B cell (primary cell): ENCODE data around the gene ANKRD52. TPM values are rescaled to one million over a fixed set of nuclear protein-coding genes. Genes with fewer than 3 reads are reported as not detected.

Experiments
- ATAC-seq: fragments of 200-7000 bp; cut with Tn5 transposase; one replicate; pipeline ENCODE4 v1.10.0; 2021; ENCODE audit warnings: low read depth, mild to moderate bottlenecking, moderate number of reproducible peaks, moderate library complexity
- CTCF ChIA-PET: fragments of 350-600 bp; sonication (Branson Sonifier 250); formaldehyde crosslinking; loops from one replicate; lab custom pipeline; 2021; ENCODE audit warnings: antibody characterized with exemption, inconsistent platforms; lab: Charles Lee
- POLR2A ChIA-PET: fragments of 350-600 bp; sonication (Branson Sonifier 250); formaldehyde crosslinking; loops from one replicate; lab custom pipeline; 2021; ENCODE audit warnings: antibody characterized with exemption; lab: Charles Lee
- DNase-seq: peaks from one replicate; pipeline ENCODE4 v3.0.0; 2013
- H2AFZ ChIP-seq: 2 replicates; pipeline ENCODE4 v1.6.1; 2012; ENCODE audit warnings: mild to moderate bottlenecking, low read depth, low read length; ENCODE audit not compliant: insufficient read depth, poor library complexity, severe bottlenecking
- H3K27ac ChIP-seq, 2 donors: 1 replicate in 1 of 2; 2 replicates in 1 of 2; pipeline ENCODE4 v1.5.1; 2012 to 2013; ENCODE audit warnings: low read length in 2 of 2, mild to moderate bottlenecking in 2 of 2, moderate library complexity in 1 of 2
- H3K27me3 ChIP-seq, 4 experiments: fragments of 200-600 bp in 1 of 4; sonication (generic) in 1 of 4; replicated peaks in 1 of 4; 1 replicate in 2 of 4; 2 replicates in 2 of 4; pipeline versions ENCODE4 v1.6.1 to v1.7.0; 2013 to 2016; ENCODE audit warnings: low read length in 3 of 4, mild to moderate bottlenecking in 2 of 4, mixed read lengths in 1 of 4, moderate library complexity in 1 of 4; ENCODE audit not compliant: insufficient read depth in 4 of 4, control insufficient read depth in 3 of 4; ENCODE audit errors: control extremely low read depth in 1 of 4
- H3K36me3 ChIP-seq, 2 experiments: replicated peaks in 1 of 2; 1 replicate in 1 of 2; 2 replicates in 1 of 2; pipeline versions ENCODE4 v1.6.1 to v1.7.1; 2013; ENCODE audit warnings: low read length in 1 of 2; ENCODE audit not compliant: insufficient read depth in 2 of 2, control insufficient read depth in 1 of 2; ENCODE audit errors: control extremely low read depth in 1 of 2, extremely low read depth in 1 of 2
- H3K4me1 ChIP-seq, 2 donors: fragments of 200-600 bp in 1 of 2; sonication (generic) in 1 of 2; 1 replicate in 1 of 2; 2 replicates in 1 of 2; pipeline versions ENCODE4 v1.5.1 to v1.6.1; 2013 to 2017; ENCODE audit warnings: low read length in 2 of 2; ENCODE audit not compliant: control insufficient read depth in 2 of 2, insufficient read depth in 2 of 2
- H3K4me2 ChIP-seq: replicated peaks from 2 replicates; pipeline ENCODE3; 2012; ENCODE audit warnings: mild to moderate bottlenecking, low read depth, low read length; ENCODE audit not compliant: poor library complexity, severe bottlenecking
- H3K4me3 ChIP-seq, 5 experiments: fragments of 200-600 bp in 1 of 5; sonication (generic) in 1 of 5; 1 replicate in 3 of 5; 2 replicates in 2 of 5; pipeline versions ENCODE4 v1.5.1 to v1.7.0; 2011 to 2016; ENCODE audit warnings: low read length in 4 of 5, mild to moderate bottlenecking in 4 of 5, low read depth in 2 of 5, control low read depth in 1 of 5, moderate library complexity in 1 of 5; ENCODE audit not compliant: insufficient read depth in 1 of 5; ENCODE audit errors: control extremely low read depth in 1 of 5, extremely low read depth in 1 of 5
- H3K79me2 ChIP-seq: fragments of 200-600 bp; sonication (generic); one replicate; pipeline ENCODE4 v1.6.0; 2016; ENCODE audit warnings: low read length; ENCODE audit not compliant: control insufficient read depth, insufficient read depth
- H3K9ac ChIP-seq: fragments of 200-600 bp; sonication (generic); 2 replicates; pipeline ENCODE4 v1.6.1; 2017; ENCODE audit warnings: mild to moderate bottlenecking, low read length, moderate library complexity
- H3K9me3 ChIP-seq, 3 donors: one replicate each; pipeline versions ENCODE4 v1.6.1 to v1.7.1; 2013; ENCODE audit warnings: low read length in 2 of 3; ENCODE audit not compliant: control insufficient read depth in 2 of 3, insufficient read depth in 1 of 3; ENCODE audit errors: control extremely low read depth in 1 of 3
- H4K20me1 ChIP-seq: 2 replicates; pipeline ENCODE4 v1.6.0; 2012; ENCODE audit warnings: mild to moderate bottlenecking, low read length; ENCODE audit not compliant: insufficient read depth, control insufficient read depth, poor library complexity, severe bottlenecking
- H3K27ac Mint-ChIP-seq: one replicate; pipeline ENCODE4 v1.8.0; 2021; ENCODE audit warnings: mixed read lengths
- H3K27me3 Mint-ChIP-seq: one replicate; pipeline ENCODE4 v1.8.0; 2021; ENCODE audit warnings: mixed read lengths
- H3K4me1 Mint-ChIP-seq: one replicate; pipeline ENCODE4 v1.8.0; 2021; ENCODE audit warnings: mixed read lengths
- H3K4me3 Mint-ChIP-seq: one replicate; pipeline ENCODE4 v1.8.0; 2021; ENCODE audit warnings: mixed read lengths
- H3K9me3 Mint-ChIP-seq: one replicate; pipeline ENCODE4 v1.8.0; 2022; ENCODE audit warnings: mixed read lengths; ENCODE audit not compliant: insufficient read depth
- EZH2 ChIP-seq: IDR thresholded peaks from 2 replicates; pipeline ENCODE4 v1.6.1; 2012; ENCODE audit warnings: borderline replicate concordance, low read depth, mild to moderate bottlenecking, moderate library complexity, low read length; ENCODE audit not compliant: insufficient read depth, poor library complexity, severe bottlenecking
- WGBS: methylation state at CpG from one replicate; pipeline ENCODE4 v1.1.5; 2013; ENCODE audit warnings: missing lambda C conversion rate; ENCODE audit not compliant: insufficient coverage; 5-methylcytosine and 5-hydroxymethylcytosine counted together
- intact Hi-C: fragments of 100-400 bp; cut with micrococcal nuclease; formaldehyde crosslinking; loops from one replicate; pipeline ENCODE4 v1.10.0; 2022
- polyA plus RNA-seq: library from polyadenylated mRNA; depleted of rRNA; stranded (reverse); fragments of >200 nt; gene quantifications from 2 replicates; pipeline ENCODE4 v1.2.3, GENCODE V29; 2012
- total RNA-seq, 2 donors: library from RNA; stranded (reverse); fragments of 120-200 nt in 1 of 2; gene quantifications; 1 replicate in 1 of 2; 2 replicates in 1 of 2; pipeline versions ENCODE4 v1.2.3 to v1.2.4, GENCODE V29; 2013 to 2022
- TF ChIP-seq, protein P1 (sequence below): fragments of 200-600 bp; IDR thresholded peaks from one replicate; pipeline ENCODE4 v1.8.0; 2022; ENCODE audit warnings: antibody characterized with exemption, mild to moderate bottlenecking

The ANKRD52 gene
- total and polyA plus RNA-seq, 2 donors (not counting 1 experiment from before 2014, with no cell fraction given): 17.9 to 46.5 TPM

DNA sequence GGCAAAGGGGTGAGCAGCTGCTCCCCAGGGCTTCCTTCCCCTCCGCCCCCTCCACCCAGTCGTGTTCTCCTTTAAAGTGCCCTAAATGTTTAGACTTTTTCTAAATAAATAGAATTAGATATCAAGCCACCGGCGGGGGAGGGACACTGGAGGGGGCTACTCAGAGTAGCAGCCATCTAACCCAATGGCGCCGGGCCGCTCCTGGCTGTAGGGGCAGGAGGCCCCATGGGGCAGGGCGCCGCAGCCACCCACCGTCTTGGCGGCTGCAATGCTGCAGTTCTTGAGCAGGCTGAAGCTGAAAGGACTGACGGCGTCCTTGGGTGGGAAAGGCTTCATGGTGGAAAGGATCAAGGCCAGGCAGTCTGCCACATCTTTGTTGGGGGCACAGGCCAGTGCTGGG lies 15.2 kb downstream of the ANKRD52 start:
- ChIA-PET POLR2A (no interaction called here), CTCF (no interaction called here)
- DNase-seq (no peak), ATAC-seq (no peak)
- Histone ChIP-seq H3K9ac (no peak overlapping the region), H3K79me2 (no peaks in the 10 kb centered on the region), H2AFZ (no peak overlapping the region), H3K27me3 (no peaks in the 10 kb centered on the region), H4K20me1 (no peaks in the 10 kb centered on the region), H3K4me3 (no peak overlapping the region), H3K4me2 (no peak overlapping the region), H3K4me1 (peaks cover 0 to 8% of the 10 kb centered on the region in 2 donors), H3K27ac (no peak overlapping the region), H3K9me3 (no peaks in the 10 kb centered on the region), H3K36me3 (peaks cover 0 to 69% of the 10 kb centered on the region in 2 experiments)
- H3K4me1 Mint-ChIP-seq: peaks cover 10% of the 10 kb centered on the region
- no peaks in the 10 kb centered on the region for H3K9me3 Mint-ChIP-seq
- 97% methylated on average over 10 of the region's 13 CpGs for WGBS
- no peak for TF ChIP-seq EZH2
- TF ChIP-seq, protein P1, sequence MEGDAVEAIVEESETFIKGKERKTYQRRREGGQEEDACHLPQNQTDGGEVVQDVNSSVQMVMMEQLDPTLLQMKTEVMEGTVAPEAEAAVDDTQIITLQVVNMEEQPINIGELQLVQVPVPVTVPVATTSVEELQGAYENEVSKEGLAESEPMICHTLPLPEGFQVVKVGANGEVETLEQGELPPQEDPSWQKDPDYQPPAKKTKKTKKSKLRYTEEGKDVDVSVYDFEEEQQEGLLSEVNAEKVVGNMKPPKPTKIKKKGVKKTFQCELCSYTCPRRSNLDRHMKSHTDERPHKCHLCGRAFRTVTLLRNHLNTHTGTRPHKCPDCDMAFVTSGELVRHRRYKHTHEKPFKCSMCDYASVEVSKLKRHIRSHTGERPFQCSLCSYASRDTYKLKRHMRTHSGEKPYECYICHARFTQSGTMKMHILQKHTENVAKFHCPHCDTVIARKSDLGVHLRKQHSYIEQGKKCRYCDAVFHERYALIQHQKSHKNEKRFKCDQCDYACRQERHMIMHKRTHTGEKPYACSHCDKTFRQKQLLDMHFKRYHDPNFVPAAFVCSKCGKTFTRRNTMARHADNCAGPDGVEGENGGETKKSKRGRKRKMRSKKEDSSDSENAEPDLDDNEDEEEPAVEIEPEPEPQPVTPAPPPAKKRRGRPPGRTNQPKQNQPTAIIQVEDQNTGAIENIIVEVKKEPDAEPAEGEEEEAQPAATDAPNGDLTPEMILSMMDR: no peak
- H3K27ac Mint-ChIP-seq: peak overlapping the region; percentile 15
- intact Hi-C loops: no loop called here
- no peak overlapping the region for H3K4me3 Mint-ChIP-seq
- no peaks in the 10 kb centered on the region for H3K27me3 Mint-ChIP-seq

DNA sequence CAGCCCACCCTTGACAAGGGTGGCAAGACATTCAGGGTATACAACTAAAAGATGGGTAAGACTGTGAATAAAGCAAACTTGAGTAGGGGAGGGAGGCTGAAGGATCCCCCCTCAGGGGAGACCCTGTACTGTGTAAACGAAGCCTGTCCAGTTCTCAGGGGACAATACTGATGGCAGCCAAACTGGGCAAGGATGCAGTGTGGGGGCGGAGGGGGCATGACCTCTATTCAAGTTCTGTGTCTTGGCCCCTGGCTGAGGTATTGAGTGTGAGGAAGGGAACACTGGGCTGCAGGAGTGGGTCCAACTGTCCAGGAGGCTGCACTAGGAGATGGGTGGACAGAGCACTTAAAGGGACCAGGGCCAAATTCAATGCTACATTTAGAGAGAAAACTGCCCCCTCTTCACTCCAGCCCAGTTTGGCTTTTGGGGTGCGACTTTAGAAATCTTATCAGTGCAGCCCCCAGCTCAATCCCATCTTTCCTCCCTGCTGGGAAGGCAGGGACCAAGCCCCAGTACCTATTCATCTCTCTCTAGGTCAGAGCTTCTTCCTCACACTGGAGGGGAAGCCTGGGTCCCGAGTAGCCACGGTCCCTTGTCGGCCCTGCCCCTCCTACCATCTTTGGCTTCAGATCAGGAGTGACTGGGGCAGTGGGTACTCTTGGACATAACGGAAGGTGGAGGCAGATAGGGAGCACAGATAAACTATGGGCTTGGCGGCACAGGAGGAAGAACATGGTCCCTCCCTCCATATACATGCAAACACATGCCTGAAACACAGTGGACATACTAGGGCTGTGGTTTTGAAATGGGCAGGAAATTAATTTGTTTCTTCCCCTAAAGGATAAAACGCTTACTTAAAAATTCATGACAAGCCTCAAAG lies 16.5 kb downstream of the ANKRD52 start:
- H2AFZ ChIP-seq: no peak overlapping the region
- H3K36me3 ChIP-seq: peaks cover 0 to 58% of the 10 kb centered on the region in 2 experiments
- no peaks in the 10 kb centered on the region for H3K27me3 ChIP-seq
- 100% methylated on average over 3 of the region's 9 CpGs for WGBS
- TF ChIP-seq EZH2: no peak
- TF ChIP-seq, protein P1: no peak
- Mint-ChIP-seq H3K9me3 (no peaks in the 10 kb centered on the region), H3K4me1 (peaks cover 10% of the 10 kb centered on the region), H3K27ac (peak overlapping the region; percentile 56), H3K27me3 (no peaks in the 10 kb centered on the region), H3K4me3 (no peak overlapping the region)
- intact Hi-C loops: no loop called here
- H4K20me1 ChIP-seq: no peaks in the 10 kb centered on the region
- DNase-seq (no peak), ATAC-seq (no peak)
- H3K9ac ChIP-seq: no peak overlapping the region
- ChIA-PET POLR2A (no interaction called here), CTCF (no interaction called here)
- no peak overlapping the region for H3K27ac ChIP-seq
- H3K79me2 ChIP-seq: no peaks in the 10 kb centered on the region
- H3K4me2 ChIP-seq: no peak overlapping the region
- no peak overlapping the region for H3K4me3 ChIP-seq
- H3K4me1 ChIP-seq: peaks cover 0 to 8% of the 10 kb centered on the region in 2 donors
- H3K9me3 ChIP-seq: no peaks in the 10 kb centered on the region
